HepG2 (cell line): ENCODE results near the gene ATG2A.

Source experiments
- FOSL1 ChIP-seq: sonication (generic); formaldehyde crosslinking; IDR thresholded peaks from 2 replicates; pipeline ENCODE4 v1.9.0; 2021; ENCODE audit warnings: missing genetic modification reagents, borderline replicate concordance
- MXI1 ChIP-seq: IDR thresholded peaks from 3 replicates; pipeline ENCODE4 v1.6.1; 2012; ENCODE audit warnings: low read depth, low read length, inconsistent platforms, borderline replicate concordance
- XRCC5 ChIP-seq: fragments of 200-400 bp; formaldehyde crosslinking; optimal IDR thresholded peaks from 2 replicates; pipeline ENCODE3; 2017; ENCODE audit warnings: mild to moderate bottlenecking, low read length

- TF ChIP-seq MXI1 (no peak), XRCC5 (no peak), FOSL1 (CRISPR knock-in tag) (no peak)
These were observed 12.6 kb upstream of the ATG2A start for GRCh38 chr11:64929625-64930024.
